Ammon's horn (tissue), 1 donor: Measurements from ENCODE around the gene CCDC197.

ENCODE experiments used
- DNase-seq: peaks from one replicate; pipeline ENCODE4 v3.0.0-alpha.2; 2016; ENCODE audit warnings: low spot score

CCDC197 gene

GRCh38 chr14:93997082-93997481, at the start of gene CCDC197:
CCDC197 (plus strand) TSS chr14:93997301; CDS start chr14:93998132, 831 bp downstream.
- DNase-seq: no peak

GRCh38 chr14:93949511-93950075, 47.5 kb upstream of the CCDC197 start:
- DNase-seq: no peak

GRCh38 chr14:93950948-93951634, 46.0 kb upstream of the CCDC197 start:
- no peak for DNase-seq

- DNase-seq: no peak
These were observed 45.2 kb upstream of the CCDC197 start for GRCh38 chr14:93951635-93952540.

GRCh38 chr14:93952829-93953228, 44.3 kb upstream of the CCDC197 start:
- no peak for DNase-seq

GRCh38 chr14:93953263-93953662, 43.8 kb upstream of the CCDC197 start:
- no peak for DNase-seq

- no peak for DNase-seq
These were observed 43.2 kb upstream of the CCDC197 start for GRCh38 chr14:93953739-93954515.

GRCh38 chr14:93954516-93954830, 42.6 kb upstream of the CCDC197 start:
- no peak for DNase-seq

- DNase-seq: peak; percentile 61
These were observed 41.9 kb upstream of the CCDC197 start for GRCh38 chr14:93954900-93955849.

- no peak for DNase-seq
These were observed 41.1 kb upstream of the CCDC197 start for GRCh38 chr14:93955850-93956481.

- no peak for DNase-seq
These were observed 40.4 kb upstream of the CCDC197 start for GRCh38 chr14:93956514-93957332.

GRCh38 chr14:93957333-93957710, 39.8 kb upstream of the CCDC197 start:
- DNase-seq: no peak

GRCh38 chr14:93957751-93958566, 39.1 kb upstream of the CCDC197 start:
- no peak for DNase-seq

- no peak for DNase-seq
These were observed 38.4 kb upstream of the CCDC197 start for GRCh38 chr14:93958567-93959238.

- no peak for DNase-seq
These were observed 37.6 kb upstream of the CCDC197 start for GRCh38 chr14:93959239-93960107.

GRCh38 chr14:93960108-93960475, 37.0 kb upstream of the CCDC197 start:
- DNase-seq: no peak

GRCh38 chr14:93960774-93961438, 36.2 kb upstream of the CCDC197 start:
- DNase-seq: no peak
